Gastroesophageal sphincter (tissue), 3 donors: ENCODE results near the gene CAPN8.

Experiments used
- CTCF ChIP-seq, 4 experiments: fragments of 200-600 bp in 2 of 4; fragments of 450-650 bp in 2 of 4; sonication (generic) in 1 of 4; IDR thresholded peaks; one replicate each; pipeline ENCODE4 v1.5.1; 2017 to 2019; ENCODE audit warnings: antibody characterized with exemption in 4 of 4, mild to moderate bottlenecking in 2 of 4, moderate library complexity in 2 of 4
- POLR2A ChIP-seq, 2 donors: fragments of 450-650 bp; IDR thresholded peaks; one replicate each; pipeline ENCODE4 v1.6.1; 2017; ENCODE audit warnings: antibody characterized with exemption in 2 of 2, mild to moderate bottlenecking in 2 of 2, moderate library complexity in 1 of 2

GRCh38 chr1:223525957-223526356 is 139.5 kb downstream of the CAPN8 start:
- TF ChIP-seq CTCF (IDR thresholded peaks at IDR 0.05) (no peak), POLR2A (IDR thresholded peaks at IDR 0.05) (no peak)
